ENCODE data around the gene RNF223. TPM values are rescaled to one million over a fixed set of nuclear protein-coding genes. Genes with fewer than 3 reads are reported as not detected.

The RNF223 gene
- total RNA-seq, 1 experiment from 2014 or later, result not detected

DNA sequence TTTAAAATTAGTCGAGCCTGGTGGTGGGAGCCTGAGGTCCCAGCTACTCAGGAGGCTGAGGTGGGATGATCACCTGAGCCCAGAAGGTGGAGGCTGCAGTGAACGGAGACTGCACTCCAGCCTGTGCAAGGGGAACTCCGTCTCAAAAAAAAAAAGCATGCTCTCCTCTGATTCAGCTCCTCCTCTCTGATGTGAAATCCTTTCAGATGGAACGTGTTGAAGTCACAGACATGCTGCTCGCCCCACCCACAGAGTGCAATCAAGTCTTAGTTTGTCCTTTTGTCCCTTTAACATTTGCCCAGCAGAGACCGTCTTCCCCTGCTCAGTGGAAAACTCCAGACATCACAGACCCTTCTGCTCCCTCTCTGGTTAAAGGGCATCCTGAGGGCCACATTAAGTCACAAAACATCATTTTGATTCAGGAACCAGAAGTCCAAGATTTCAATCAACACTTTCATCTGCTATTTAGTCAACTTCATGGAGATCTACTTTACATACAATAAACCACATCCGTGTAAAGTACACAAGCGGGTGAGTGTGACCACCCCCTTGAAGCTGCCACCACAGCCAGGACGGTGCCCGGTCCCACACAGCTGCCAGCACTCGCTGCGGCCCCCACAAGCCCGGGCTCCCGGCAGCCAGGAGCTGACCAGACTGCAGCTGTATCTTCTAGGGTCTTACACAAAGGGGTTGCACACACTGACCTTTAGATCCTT, 18.9 kb upstream of the RNF223 start (continued):
- TF ChIP-seq PRDM15 (CRISPR knock-in tag; IDR thresholded peaks at IDR 0.05), result no peak
- TF ChIP-seq TEAD4 (CRISPR knock-in tag; IDR thresholded peaks at IDR 0.05), result no peak
- no peak for TF ChIP-seq ZNF671 (CRISPR knock-in tag; IDR thresholded peaks at IDR 0.05)

- H3K27me3 Mint-ChIP-seq (ENCODE audit: low read depth), result peaks cover 11% of the 10 kb centered on the region
- ATAC-seq (no peak), DNase-seq (ENCODE audit: low spot score) (no peak)
- 0 out of 2 replicates have a peak, but pooled peaks cover 7% of the 10 kb centered on the region for H3K36me3 Mint-ChIP-seq
- CTCF ChIA-PET, result interaction anchor here (1.0 to 1.8 kb wide), 2 partner anchors 28 to 200 kb away, joined by 3 to 5 read pairs; no protein-coding TSS in a partner anchor
- H3K4me1 Mint-ChIP-seq, result no peaks in the 10 kb centered on the region
- no peak overlapping the region for H3K4me3 Mint-ChIP-seq
- TF ChIP-seq ZBTB21 (CRISPR knock-in tag; IDR thresholded peaks at IDR 0.05; ENCODE audit: borderline replicate concordance), result no peak
- no peak for TF ChIP-seq TEAD4 (CRISPR knock-in tag; IDR thresholded peaks at IDR 0.05)
- TF ChIP-seq NFYB (CRISPR knock-in tag; conservative IDR thresholded peaks at IDR 0.05; ENCODE audit: low read depth), result no peak
- TF ChIP-seq NR2C2 (CRISPR knock-in tag; IDR thresholded peaks at IDR 0.05), result no peak
- TF ChIP-seq, protein P1, sequence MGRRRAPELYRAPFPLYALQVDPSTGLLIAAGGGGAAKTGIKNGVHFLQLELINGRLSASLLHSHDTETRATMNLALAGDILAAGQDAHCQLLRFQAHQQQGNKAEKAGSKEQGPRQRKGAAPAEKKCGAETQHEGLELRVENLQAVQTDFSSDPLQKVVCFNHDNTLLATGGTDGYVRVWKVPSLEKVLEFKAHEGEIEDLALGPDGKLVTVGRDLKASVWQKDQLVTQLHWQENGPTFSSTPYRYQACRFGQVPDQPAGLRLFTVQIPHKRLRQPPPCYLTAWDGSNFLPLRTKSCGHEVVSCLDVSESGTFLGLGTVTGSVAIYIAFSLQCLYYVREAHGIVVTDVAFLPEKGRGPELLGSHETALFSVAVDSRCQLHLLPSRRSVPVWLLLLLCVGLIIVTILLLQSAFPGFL (CRISPR knock-in tag; IDR thresholded peaks at IDR 0.05; ENCODE audit: borderline replicate concordance), result no peak
- TF ChIP-seq ELF4 (CRISPR knock-in tag; IDR thresholded peaks at IDR 0.05; ENCODE audit: low read depth), result no peak
- TF ChIP-seq, protein P2, sequence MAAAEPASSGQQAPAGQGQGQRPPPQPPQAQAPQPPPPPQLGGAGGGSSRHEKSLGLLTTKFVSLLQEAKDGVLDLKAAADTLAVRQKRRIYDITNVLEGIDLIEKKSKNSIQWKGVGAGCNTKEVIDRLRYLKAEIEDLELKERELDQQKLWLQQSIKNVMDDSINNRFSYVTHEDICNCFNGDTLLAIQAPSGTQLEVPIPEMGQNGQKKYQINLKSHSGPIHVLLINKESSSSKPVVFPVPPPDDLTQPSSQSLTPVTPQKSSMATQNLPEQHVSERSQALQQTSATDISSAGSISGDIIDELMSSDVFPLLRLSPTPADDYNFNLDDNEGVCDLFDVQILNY (CRISPR knock-in tag; IDR thresholded peaks at IDR 0.05), result no peak
- TF ChIP-seq MYBL2 (CRISPR knock-in tag; IDR thresholded peaks at IDR 0.05), result no peak
- no peak for TF ChIP-seq RELA (CRISPR knock-in tag; IDR thresholded peaks at IDR 0.05; ENCODE audit: borderline replicate concordance)
- no peak for TF ChIP-seq ZNF219 (CRISPR knock-in tag; IDR thresholded peaks at IDR 0.05; ENCODE audit: borderline replicate concordance)
- TF ChIP-seq STAT6 (CRISPR knock-in tag; conservative IDR thresholded peaks at IDR 0.05; ENCODE audit: low read depth), result no peak
- no peak overlapping the region for H3K27ac Mint-ChIP-seq
- POLR2A ChIA-PET, result no interaction called here
- peaks cover 15% of the 10 kb centered on the region for H3K9me3 Mint-ChIP-seq
Measured at GRCh38 chr1:1092149-1092855, 18.2 kb upstream of the RNF223 start.
